HG02840 (cell line): ENCODE data around the gene SDK1.
"Not testable (repeated sequence)": the region's sequence is repeated elsewhere in the genome, so short reads cannot be mapped to it uniquely, and the experiment has no call there.

Experiments used
- ATAC-seq: cut with Tn5 transposase; IDR thresholded peaks from one replicate; pipeline ENCODE4 v1.9.1; 2021; ENCODE audit warnings: mild to moderate bottlenecking, moderate library complexity, moderate number of reproducible peaks; ENCODE audit not compliant: unreplicated experiment, low FRiP score

The SDK1 gene

GRCh38 chr7:4215176-4215720, 914.2 kb downstream of the SDK1 start:
- no peak for ATAC-seq

- ATAC-seq: no peak
Observed at GRCh38 chr7:4216016-4216415, 915.0 kb downstream of the SDK1 start.

- ATAC-seq: not testable (repeated sequence)
Observed at GRCh38 chr7:4217126-4217660, 916.1 kb downstream of the SDK1 start.

DNA sequence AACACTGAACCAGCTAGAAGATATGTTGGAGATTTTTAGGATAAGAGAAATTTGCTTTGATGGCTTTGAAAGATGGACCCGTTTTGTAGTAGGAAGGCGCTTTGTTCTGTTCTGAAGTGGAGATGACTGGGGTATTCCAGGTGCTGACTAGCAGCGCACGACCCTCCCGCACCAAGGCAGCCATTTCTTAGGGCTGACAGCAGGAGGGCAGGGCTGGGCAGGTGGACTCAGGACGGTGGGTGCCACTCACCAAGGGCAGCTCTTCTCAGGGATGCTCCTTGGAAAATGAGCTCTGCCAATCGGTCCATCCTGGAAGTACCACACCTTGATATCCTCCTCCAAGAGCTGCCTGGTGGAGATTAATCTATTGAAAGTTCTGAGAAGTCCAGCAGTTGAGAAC, 917.4 kb downstream of the SDK1 start:
- no peak for ATAC-seq

DNA sequence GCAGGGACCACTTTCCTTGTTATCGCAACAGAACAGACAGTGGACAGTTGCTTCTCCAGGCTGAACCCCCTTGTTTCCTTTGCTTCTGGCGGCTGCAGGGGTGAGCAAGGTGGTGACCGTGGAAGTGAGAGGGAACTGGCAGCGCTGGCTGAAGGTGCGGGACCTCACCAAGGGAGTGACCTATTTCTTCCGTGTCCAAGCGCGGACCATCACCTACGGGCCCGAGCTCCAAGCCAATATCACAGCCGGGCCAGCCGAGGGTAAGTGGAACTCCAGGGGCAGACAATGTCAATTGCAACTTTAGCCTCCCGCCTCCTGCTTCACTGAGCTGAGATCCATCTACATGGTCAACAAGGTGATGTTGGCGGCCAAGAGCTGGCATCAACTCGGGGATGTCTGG, 919.0 kb downstream of the SDK1 start:
- ATAC-seq: no peak

- ATAC-seq: no peak
Observed at GRCh38 chr7:4221043-4221442, 920.0 kb downstream of the SDK1 start.

DNA sequence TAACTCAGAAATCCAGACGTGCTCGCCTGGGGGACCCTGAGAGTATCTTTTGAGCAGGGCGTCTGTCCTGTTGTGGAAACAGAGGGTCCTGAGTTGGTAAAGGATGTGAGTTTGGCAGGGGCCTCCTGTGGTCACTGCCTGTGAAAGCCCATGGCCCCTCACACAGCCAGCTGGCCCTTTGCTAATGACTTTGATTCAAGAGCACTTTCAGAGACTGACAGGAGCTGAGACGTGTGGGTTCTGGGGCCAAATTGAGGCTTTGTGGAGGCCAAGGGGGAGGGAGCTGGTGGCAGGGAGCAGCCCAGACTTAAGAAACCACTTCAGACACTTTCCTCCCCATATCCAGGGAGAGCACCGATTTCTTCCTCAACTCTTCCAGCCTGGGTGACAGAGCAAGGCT, 921.6 kb downstream of the SDK1 start:
- ATAC-seq: no peak

DNA sequence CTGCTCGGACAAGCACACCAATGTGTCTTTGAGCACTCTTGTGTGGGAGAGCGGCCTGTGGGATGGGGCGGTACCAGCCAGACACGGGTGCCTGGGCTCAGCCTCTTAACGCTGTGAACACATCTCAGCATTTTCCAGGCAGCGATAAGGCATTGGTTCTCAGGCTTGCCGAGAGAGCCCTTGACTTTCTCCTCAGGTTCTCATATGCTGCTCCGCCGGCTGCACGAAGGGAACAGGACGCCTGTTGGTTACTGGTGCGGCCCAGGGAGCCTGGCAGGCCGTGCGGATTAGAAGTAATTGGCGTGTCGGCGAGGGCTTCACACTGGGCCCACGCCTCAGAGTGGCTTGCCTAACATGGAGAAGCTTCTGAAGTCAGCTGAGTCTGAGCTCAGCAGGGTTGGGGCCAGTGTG, 924.3 kb downstream of the SDK1 start:
- no peak for ATAC-seq

DNA sequence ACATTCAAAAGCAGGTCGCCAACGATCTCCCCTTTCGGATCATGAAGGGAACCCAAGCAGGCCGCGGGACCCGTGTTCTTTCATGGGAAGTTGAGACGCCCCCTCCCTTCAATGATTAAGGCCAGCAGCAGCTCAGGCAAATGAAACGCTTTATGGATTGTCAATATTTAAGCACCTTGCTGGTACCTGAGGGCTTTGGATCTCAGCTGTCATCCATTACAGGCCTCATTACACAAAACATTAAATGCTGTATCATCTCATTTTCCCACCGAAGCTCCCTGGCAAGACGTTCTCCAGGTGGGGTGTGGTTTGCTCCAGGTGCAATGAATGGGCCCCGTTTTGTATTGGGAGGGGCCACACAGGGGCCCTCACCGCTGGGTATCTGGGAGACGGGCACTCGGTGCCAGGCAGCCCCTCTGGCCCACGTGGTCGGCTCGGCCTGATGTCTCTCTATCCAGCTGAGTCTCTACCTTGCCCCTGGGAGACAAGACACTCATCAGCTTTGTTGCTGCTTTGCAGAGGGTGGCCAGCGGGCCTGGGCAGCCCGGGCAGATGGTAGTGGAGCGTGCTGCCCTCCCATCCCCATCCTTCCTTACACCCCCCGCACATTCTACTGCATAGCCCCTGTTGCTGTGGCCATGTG, 925.0 kb downstream of the SDK1 start:
- ATAC-seq: no peak

- no peak for ATAC-seq
Observed at GRCh38 chr7:4226524-4226882, 925.5 kb downstream of the SDK1 start.

DNA sequence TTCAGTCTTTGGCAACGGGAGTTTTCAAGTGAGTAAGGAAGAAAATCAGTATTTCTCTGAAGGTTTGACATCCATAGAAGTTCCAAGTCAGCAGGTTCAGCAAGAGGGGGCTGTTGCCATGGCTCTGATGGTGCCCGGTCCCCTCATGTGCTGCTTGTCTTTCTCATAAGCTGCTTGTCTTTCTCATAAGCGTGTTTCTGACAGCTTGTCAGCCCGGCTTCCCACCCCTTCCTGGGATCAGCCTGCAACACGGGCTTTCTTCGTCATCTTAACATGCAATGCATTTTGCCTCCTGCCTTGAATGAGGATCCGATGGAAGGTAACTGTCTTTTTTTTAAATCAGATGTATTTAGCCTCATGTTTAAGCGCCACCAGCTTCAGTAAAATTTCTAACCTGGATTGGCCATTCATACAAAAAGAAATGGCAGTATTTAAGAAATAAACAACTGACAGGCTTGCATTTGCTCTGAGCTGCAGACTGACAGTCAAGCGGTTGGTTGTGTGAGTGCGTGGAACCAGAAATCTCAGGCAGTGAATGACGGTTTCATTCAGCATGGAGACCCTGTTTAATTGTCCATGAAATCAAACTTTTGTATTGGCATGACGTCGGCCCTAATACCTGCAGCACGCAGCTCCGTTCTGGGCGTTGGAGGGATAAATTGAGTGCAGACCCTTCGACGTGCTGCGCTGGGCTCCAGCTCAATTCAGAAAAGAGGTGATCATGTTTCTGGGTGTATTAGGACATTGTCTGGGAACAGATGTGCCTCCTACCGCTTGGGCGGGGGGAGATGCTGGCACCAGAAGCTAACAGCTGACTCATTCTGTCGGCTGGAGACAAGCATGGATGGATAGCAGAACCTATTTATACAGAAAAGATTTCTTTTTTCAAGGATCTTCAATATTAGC, 926.3 kb downstream of the SDK1 start:
- no peak for ATAC-seq

DNA sequence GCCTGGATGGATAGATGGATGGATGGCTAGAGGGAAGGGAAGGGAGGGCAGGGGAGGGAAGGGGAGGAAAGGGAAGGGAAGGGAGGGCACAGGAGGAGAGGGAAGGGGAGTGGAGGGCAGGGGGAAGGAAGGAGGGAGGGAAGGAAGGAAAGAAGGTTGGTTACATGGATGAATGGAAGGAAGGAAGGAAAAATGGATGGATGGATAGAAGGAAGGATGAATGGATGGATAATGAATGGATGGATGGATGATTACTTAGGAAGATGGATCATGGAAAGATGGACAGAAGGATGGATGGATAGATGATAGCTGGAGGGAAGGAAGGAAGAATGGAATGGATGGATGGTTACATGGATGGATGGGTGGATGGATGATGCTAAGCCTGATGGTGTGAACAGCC, 929.3 kb downstream of the SDK1 start:
- ATAC-seq: no peak

GRCh38 chr7:4233146-4233545, 932.1 kb downstream of the SDK1 start:
- ATAC-seq: no peak

GRCh38 chr7:4233621-4234497, 932.8 kb downstream of the SDK1 start:
- ATAC-seq: no peak

DNA sequence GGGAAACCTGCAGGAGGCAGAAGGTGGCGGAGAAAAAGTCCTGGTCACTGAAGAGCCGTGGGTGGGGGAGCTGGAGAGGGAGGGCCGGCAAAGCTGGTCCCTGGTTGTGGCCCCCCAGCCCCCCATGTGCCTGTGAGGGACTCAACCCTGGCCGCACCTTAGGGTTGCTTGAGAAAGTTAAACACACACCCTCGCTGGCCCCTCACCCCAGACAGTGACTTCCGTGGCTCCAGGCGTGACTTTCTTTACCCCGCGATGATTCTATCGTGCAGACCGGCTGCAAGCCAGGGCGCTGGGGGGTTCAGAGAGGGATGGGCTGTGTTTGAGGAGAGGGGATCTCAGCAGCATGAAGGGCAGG, 933.4 kb downstream of the SDK1 start:
- no peak for ATAC-seq

DNA sequence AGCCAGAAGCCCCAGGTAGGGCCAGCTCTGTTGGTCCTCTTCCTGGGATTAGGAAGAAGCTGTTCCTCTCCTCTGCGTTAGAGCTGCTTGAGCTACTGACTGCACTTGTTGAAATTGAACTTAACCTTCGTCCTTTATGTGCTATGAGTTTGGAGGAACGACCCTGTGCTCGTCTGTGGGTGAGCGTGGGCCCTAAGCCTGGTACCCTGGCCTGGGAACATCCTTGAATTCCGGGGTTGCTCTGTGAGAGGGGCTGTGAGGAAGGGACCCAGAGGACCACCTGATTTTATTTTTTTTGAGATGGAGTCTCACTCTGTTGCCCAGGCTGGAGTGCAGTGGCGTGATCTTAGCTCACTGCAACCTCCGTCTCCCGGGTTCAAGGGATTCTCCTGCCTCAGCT, 933.8 kb downstream of the SDK1 start:
- no peak for ATAC-seq

GRCh38 chr7:4235596-4235995, 934.5 kb downstream of the SDK1 start:
- ATAC-seq: no peak

DNA sequence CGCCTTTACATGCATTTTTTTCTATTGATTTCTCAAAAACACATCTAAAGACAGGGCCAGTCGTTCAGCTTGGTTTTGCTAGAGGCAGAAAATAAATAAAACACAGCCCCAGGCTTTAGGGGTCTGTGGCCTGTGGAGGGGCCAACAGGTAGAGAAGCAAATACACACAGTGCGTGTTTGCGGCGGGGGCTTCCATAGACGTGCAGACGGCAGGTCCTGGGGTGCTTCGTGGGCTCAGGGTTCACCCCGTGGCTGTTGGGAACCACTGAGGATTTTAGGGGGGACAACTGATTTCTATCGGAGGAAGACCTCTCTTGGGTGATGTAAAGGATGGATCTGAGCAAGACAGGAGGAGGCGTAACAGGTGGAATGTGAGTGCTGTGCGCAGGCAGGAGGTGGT, 935.3 kb downstream of the SDK1 start:
- ATAC-seq: no peak

GRCh38 chr7:4236873-4237272, 935.8 kb downstream of the SDK1 start:
- not testable (repeated sequence) for ATAC-seq
